GM23338 (cell line): ENCODE data around the gene KRT75. TPM values are rescaled to one million over a fixed set of nuclear protein-coding genes. Genes with fewer than 3 reads are reported as not detected.

Experiments
- ATAC-seq: fragments of 200-7000 bp; cut with Tn5 transposase; 3 replicates; pipeline ENCODE4 v1.9.1; 2020
- DNase-seq: peaks from one replicate; pipeline ENCODE4 v3.0.0-alpha.2; 2015; ENCODE audit warnings: low spot score
- H2AFZ ChIP-seq: fragments of 200-600 bp; sonication (generic); 2 replicates; pipeline ENCODE4 v1.8.0; 2016; ENCODE audit warnings: antibody characterized with exemption, mild to moderate bottlenecking, moderate library complexity
- H3F3A ChIP-seq: fragments of 200-600 bp; sonication (generic); replicated peaks from 2 replicates; pipeline ENCODE4 v1.8.0; 2017; ENCODE audit warnings: antibody characterized with exemption, mixed run types, low read depth
- H3K27ac ChIP-seq: fragments of 200-600 bp; sonication (generic); 2 replicates; pipeline ENCODE4 v1.6.1; 2016; ENCODE audit warnings: low read depth
- H3K27me3 ChIP-seq: fragments of 200-600 bp; sonication (generic); 2 replicates; pipeline ENCODE4 v1.8.0; 2016; ENCODE audit warnings: mild to moderate bottlenecking, mixed run types, moderate library complexity; ENCODE audit not compliant: insufficient read depth
- H3K36me3 ChIP-seq: fragments of 200-600 bp; sonication (generic); 2 replicates; pipeline ENCODE4 v1.8.0; 2016; ENCODE audit warnings: mild to moderate bottlenecking; ENCODE audit not compliant: insufficient read depth
- H3K4me1 ChIP-seq: fragments of 200-600 bp; sonication (generic); 2 replicates; pipeline ENCODE4 v1.8.0; 2016; ENCODE audit warnings: mild to moderate bottlenecking, moderate library complexity; ENCODE audit not compliant: insufficient read depth
- H3K4me2 ChIP-seq: fragments of 200-600 bp; sonication (generic); 2 replicates; pipeline ENCODE4 v1.7.1; 2017; ENCODE audit warnings: mixed run types
- H3K4me3 ChIP-seq: fragments of 200-600 bp; sonication (generic); 2 replicates; pipeline ENCODE4 v1.6.1; 2016; ENCODE audit warnings: mixed run types
- H3K79me2 ChIP-seq: fragments of 200-600 bp; sonication (generic); replicated peaks from 2 replicates; pipeline ENCODE4 v1.8.0; 2017; ENCODE audit warnings: mild to moderate bottlenecking; ENCODE audit not compliant: insufficient read depth
- H3K9me2 ChIP-seq: fragments of 200-600 bp; sonication (generic); 2 replicates; pipeline ENCODE4 v1.8.0; 2017; ENCODE audit not compliant: insufficient read depth
- H4K20me1 ChIP-seq: fragments of 200-600 bp; sonication (generic); replicated peaks from 2 replicates; pipeline ENCODE4 v1.8.0; 2017; ENCODE audit warnings: mild to moderate bottlenecking; ENCODE audit not compliant: insufficient read depth
- H3K27ac Mint-ChIP-seq: 2 replicates; pipeline ENCODE4 v1.8.0; 2020; ENCODE audit warnings: inconsistent platforms, mild to moderate bottlenecking, moderate library complexity, mixed read lengths
- H3K27me3 Mint-ChIP-seq: 3 replicates; pipeline ENCODE4 v1.8.0; 2022; ENCODE audit warnings: low read depth, mild to moderate bottlenecking, moderate library complexity, mixed read lengths, inconsistent platforms; ENCODE audit not compliant: insufficient read depth, poor library complexity
- H3K36me3 Mint-ChIP-seq: 3 replicates; pipeline ENCODE4 v1.8.0; 2021; ENCODE audit warnings: low read depth, mild to moderate bottlenecking, inconsistent platforms, moderate library complexity, mixed read lengths
- H3K4me1 Mint-ChIP-seq: 3 replicates; pipeline ENCODE4 v1.8.0; 2020; ENCODE audit warnings: mild to moderate bottlenecking, inconsistent platforms, mixed read lengths
- H3K4me3 Mint-ChIP-seq: 3 replicates; pipeline ENCODE4 v1.8.0; 2021; ENCODE audit warnings: moderate library complexity, mild to moderate bottlenecking, inconsistent platforms, mixed read lengths
- H3K9me3 Mint-ChIP-seq: 3 replicates; pipeline ENCODE4 v1.8.0; 2020; ENCODE audit warnings: moderate library complexity, mild to moderate bottlenecking, inconsistent platforms, mixed read lengths
- CREB1 ChIP-seq: fragments of 250-450 bp; sonication (Bioruptor Pico); IDR thresholded peaks from 2 replicates; pipeline ENCODE4 v1.5.0; 2020; ENCODE audit warnings: low read depth, mild to moderate bottlenecking, moderate library complexity
- EZH2 ChIP-seq: fragments of 200-600 bp; sonication (generic); IDR thresholded peaks from one replicate; pipeline ENCODE4 v1.8.0; 2017; ENCODE audit warnings: antibody characterized with exemption, mild to moderate bottlenecking, low read depth; ENCODE audit not compliant: unreplicated experiment
- EZH2phosphoT487 ChIP-seq: fragments of 200-600 bp; sonication (generic); IDR thresholded peaks from one replicate; pipeline ENCODE4 v1.8.1; 2018; ENCODE audit warnings: antibody characterized with exemption; ENCODE audit not compliant: unreplicated experiment
- ZNF114 ChIP-seq: fragments of 250-450 bp; sonication (Bioruptor Pico); IDR thresholded peaks from 2 replicates; pipeline ENCODE4 v1.5.0; 2020; ENCODE audit warnings: mild to moderate bottlenecking, moderate library complexity
- ZNF331 ChIP-seq: fragments of 250-450 bp; sonication (Bioruptor Pico); IDR thresholded peaks from 2 replicates; pipeline ENCODE4 v1.5.0; 2020; ENCODE audit warnings: low read depth, mild to moderate bottlenecking, moderate library complexity
- ZNF462 ChIP-seq: fragments of 250-450 bp; sonication (Bioruptor Pico); IDR thresholded peaks from 2 replicates; pipeline ENCODE4 v1.5.0; 2020; ENCODE audit warnings: mild to moderate bottlenecking, moderate library complexity
- polyA plus RNA-seq: library from polyadenylated mRNA; unstranded; fragments of >200 nt; fragmentation: Nextera tagmentation; extraction: Ambion mirVana; gene quantifications from 2 replicates; pipeline ENCODE4 v1.2.1, GENCODE V29; 2016
- total RNA-seq: library from RNA; depleted of rRNA; stranded (reverse); fragments of >200 nt; shearing (Covaris generic); gene quantifications from 2 replicates; pipeline ENCODE4 v1.2.3, GENCODE V29; 2014

Gene KRT75
- total and polyA plus RNA-seq, 2 experiments from 2014 or later, result not detected

- TF ChIP-seq ZNF462, result no peak
- no peak for TF ChIP-seq EZH2phosphoT487
- no peak for TF ChIP-seq EZH2
- TF ChIP-seq CREB1 (CRISPR knock-in tag), result no peak
Measured at GRCh38 chr12:52440821-52441319, 6.7 kb upstream of the KRT75 start (continued).

GRCh38 chr12:52439845-52440244 lies 5.7 kb upstream of the KRT75 start:
- no peak for ATAC-seq
- DNase-seq, result no peak
- Mint-ChIP-seq H3K27me3 (peaks cover 3% of the 10 kb centered on the region), H3K36me3 (no peaks in the 10 kb centered on the region), H3K9me3 (no peaks in the 10 kb centered on the region; the same call in 2 of the 3 replicates), H3K27ac (no peak overlapping the region), H3K4me1 (peaks cover 17% of the 10 kb centered on the region), H3K4me3 (no peak overlapping the region)
- Histone ChIP-seq H4K20me1 (no peaks in the 10 kb centered on the region), H3K4me2 (no peak overlapping the region), H3K9me2 (peaks cover 6% of the 10 kb centered on the region; the same call in 1 of the 2 replicates), H3K36me3 (no peaks in the 10 kb centered on the region), H3K27me3 (no peaks in the 10 kb centered on the region), H3K4me1 (peaks cover 5% of the 10 kb centered on the region; the same call in 1 of the 2 replicates), H2AFZ (no peak overlapping the region), H3F3A (no peaks in the 10 kb centered on the region), H3K27ac (no peak overlapping the region), H3K4me3 (no peak overlapping the region), H3K79me2 (no peaks in the 10 kb centered on the region)
- TF ChIP-seq ZNF114 (no peak), EZH2phosphoT487 (no peak), ZNF462 (no peak), ZNF331 (CRISPR knock-in tag) (no peak)
